NCI-H2196 (cell line): Measurements from ENCODE around the gene MAN2B2.
"Not testable (repeated sequence)": the region's sequence is repeated elsewhere in the genome, so short reads cannot be mapped to it uniquely, and the experiment has no call there.

Experiments used
- DNase-seq: peaks from one replicate; lab custom pipeline; 2025; ENCODE audit not compliant: unreplicated experiment; lab: John Stamatoyannopoulos, UW

The MAN2B2 gene

DNA sequence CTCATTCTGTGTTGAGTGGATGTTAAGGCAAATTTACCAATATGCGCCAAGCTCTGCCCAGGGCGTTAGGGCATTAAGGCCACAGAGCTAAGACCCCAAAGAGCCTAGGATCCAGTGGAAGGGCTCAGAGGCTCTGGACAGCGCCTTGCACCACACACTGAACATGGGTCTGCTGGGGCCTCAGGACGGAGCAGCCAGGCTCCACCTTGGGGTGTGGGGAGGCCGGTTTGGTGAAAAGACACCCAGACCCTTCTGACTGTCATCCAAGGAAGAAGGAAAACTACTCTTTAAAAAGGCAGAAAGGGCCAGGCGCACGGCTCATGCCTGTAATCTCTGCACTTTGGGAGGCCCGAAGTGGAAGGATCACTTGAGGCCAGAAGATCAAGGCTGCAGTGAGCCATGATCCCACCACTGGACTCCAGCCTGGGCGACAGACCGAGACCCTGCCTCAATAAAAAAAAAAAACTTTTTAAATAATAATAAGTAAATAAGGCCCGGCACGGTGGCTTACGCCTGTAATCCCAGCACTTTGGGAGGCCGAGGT lies 64.2 kb downstream of the MAN2B2 start:
- DNase-seq, result no peak

GRCh38 chr4:6640292-6641163 lies 65.5 kb downstream of the MAN2B2 start, which contains the start of gene MRFAP1:
MRFAP1 (plus strand) TSS chr4:6640685; CDS start chr4:6640863, 178 bp downstream.
- DNase-seq, result peak; percentile 99

DNA sequence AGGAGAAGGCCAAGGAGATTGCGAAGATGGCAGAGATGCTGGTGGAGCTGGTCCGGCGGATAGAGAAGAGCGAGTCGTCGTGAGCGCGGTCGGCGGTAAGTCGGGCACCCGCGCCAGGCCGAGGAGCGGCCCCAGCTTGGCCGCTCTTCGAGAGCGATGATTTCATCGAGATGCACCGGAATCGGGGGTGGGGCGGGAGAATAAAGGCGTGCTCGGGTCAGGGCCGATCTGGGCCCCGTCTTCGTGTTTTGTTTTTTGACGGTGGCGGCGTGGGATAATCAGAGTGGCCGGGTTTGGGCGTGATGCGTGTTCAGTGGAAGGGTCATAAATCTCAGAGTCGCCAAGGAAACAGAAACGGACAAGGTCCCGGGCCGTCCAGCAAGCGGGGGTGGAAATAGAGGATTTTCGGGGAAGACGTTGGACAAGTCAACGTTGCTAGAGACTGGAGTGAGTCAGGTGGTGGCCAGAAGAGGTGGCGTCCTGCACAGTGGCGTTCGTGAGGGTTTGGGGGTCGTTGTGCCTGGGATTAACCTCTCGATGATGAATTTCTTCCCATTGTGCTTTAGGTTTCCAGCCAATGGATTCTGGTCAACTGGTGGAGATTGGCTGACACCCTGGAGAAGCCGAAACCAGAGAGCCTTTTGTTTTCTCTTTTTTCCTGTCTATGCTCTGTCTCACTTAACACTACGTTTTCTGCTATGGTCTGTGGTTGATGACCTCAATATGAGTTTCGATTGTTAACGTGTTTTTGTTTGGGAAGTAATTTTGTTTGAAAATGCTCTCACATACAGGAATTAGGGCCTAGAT lies 66.4 kb downstream of the MAN2B2 start:
- no peak for DNase-seq

DNA sequence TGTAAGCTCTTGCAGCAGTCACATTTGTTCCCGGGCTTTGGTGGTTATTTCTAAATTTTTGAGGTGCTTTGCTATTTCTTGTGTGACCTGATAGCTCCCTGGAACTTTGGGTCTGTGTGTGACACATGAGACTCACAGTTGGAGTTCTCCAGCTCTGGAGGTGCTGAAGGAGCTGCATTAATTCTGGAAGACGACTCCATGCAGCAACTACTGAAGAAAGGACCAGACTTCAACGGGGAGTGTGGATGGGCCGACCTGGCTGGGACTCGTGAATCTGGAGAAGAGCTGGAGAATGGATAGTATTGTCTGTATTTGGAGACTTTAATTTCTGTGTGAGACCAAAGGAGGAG lies 67.0 kb downstream of the MAN2B2 start:
- no peak for DNase-seq

DNA sequence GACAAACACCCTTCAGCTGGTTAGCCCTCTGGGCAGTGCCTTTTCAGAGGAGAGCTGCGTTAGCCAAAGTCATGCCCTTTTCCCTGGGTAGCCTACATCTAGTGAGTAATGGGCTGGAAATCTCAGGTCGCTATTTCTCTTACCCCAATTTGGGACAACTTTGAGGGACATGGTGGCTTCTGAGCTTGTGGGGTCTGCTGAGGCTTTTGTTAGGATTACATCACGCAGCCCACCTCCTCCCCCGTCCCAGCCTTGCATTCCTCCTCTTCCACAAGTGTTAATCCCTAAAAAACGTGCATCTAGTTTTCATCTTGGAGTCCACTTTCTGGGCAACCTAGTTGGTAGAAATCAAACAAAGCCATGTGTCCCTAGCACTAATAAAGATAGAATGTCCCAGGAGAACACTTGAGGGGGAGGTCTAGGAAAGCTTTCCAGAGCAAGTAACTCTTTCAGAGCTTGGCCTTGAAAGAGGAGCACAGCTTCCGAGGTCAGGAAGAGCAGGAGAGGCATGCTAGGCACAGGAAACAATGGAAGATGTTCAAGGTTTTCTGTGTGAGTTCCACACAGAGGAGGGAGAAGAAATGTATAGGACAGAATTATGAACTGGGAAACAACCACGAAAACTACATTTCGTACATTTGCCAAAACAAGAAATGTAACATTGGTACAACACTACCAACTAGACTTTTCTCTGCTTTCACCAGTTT lies 68.3 kb downstream of the MAN2B2 start:
- DNase-seq, result no peak

- DNase-seq, result no peak
Measured at GRCh38 chr4:6644792-6645530, 70.0 kb downstream of the MAN2B2 start.

DNA sequence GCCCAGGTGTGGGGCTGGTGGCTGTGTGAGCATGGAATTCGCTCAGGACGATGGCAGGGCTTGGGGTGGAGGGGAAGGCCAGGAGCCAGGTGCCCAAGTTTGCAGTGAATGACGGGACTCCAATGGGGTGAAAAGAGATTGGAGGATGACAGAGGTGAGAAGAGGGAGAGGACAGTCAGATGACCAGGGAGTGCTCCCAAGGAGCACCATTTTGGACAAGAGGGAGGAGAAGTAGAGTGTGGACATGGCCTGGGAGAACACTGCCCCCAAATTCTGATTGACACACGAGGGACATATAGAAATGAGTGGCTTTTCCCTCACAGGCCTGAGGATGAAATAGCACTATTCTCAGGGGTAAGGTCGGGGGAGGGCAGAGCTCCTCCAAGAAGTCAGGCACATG lies 72.2 kb downstream of the MAN2B2 start:
- no peak for DNase-seq

DNA sequence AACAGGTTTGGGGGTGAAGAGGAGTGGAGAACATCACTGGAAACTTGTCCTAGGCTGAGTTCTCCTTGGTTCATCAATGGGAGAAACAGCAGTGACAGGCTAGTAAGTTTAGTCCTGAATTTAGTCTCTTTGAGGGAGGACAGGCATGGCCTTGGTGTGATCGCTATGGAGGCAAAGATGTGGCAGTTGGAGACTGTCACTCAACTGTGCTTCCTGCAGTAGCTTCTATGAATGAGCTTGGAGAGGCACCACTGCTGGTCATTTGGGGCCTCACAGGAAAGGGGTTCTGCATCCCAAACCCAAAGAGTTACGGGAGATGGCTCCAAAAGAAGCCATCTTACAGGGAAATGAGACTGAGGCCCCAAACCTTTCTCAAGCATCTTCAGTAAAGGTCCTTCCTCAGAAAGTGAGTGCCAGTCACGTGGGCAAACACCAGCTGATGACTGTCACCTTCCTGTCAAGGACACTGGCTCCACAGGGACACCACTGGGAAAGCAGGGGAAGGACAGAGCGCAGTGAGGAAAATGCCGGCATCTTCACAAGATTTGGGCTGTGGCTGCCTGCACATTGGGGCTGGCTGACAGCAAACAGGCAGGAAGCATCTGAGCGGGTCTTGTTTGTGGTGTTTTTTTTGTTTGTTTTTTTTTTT lies 72.7 kb downstream of the MAN2B2 start:
- DNase-seq, result no peak

DNA sequence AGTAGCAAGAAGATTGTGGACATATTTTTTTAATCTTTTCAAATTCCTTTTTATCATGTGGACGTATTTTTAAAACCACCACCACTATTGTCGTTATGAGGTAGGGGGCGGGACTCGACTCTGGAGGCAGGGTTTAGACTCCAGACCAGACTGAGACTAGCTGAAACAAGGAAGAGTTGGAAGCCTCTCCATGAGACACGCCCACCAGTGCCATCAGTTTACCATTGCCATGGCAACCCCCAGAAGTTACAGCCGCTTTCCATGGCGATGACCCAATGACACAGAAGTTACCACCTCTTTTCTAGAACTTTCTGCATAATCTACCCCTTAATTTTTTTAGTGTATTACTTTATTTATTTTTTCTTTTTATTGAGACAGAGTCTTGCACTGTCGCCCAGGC lies 74.2 kb downstream of the MAN2B2 start:
- no peak for DNase-seq

- not testable (repeated sequence) for DNase-seq
Measured at GRCh38 chr4:6654211-6654610, 79.2 kb downstream of the MAN2B2 start.

- DNase-seq, result not testable (repeated sequence)
Measured at GRCh38 chr4:6655291-6655690, 80.3 kb downstream of the MAN2B2 start.

DNA sequence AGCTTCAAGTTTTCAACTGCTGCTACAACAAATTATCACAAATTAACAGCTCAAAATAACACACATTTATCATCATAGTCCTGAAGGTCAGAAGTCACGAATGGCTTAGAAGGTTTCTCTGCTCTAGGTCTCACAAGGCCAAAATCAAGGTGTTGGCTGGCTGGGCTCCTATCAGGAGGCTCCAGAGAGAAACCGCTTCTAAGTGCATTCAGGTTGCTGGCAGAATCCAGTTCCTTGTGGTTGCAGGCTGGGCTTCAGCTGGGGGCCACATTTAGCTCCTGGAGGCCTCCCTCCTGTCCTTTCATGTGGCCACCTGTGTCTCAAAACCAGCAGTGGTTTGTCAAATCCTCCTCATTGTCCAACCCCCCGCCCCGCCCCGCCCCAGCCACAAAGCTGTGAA lies 80.9 kb downstream of the MAN2B2 start:
- DNase-seq, result no peak

GRCh38 chr4:6657242-6658208 lies 82.5 kb downstream of the MAN2B2 start:
- DNase-seq, result no peak

DNA sequence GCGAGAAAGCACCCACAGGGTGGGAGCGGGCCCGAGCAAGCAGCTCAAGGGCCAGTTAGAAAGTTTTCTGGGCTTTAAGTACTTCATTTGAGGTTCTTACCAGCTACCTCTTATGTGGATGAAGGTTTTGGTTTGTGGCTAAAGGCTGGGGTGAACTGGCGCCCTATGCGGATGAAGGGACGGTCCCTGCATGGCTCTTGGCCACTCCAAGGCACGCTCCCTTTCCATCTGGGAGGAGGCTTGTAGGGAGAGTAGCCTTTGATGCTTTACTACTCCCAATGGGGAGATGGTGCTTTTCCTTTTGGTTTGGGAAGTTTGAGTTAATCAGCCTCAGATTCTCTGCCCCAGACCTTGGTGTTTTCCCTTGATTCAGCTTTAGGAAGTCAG lies 83.2 kb downstream of the MAN2B2 start:
- no peak for DNase-seq

- no peak for DNase-seq
Measured at GRCh38 chr4:6658597-6659075, 83.6 kb downstream of the MAN2B2 start.

GRCh38 chr4:6659897-6660296 lies 84.9 kb downstream of the MAN2B2 start:
- no peak for DNase-seq

- DNase-seq, result no peak
Measured at GRCh38 chr4:6660430-6660829, 85.4 kb downstream of the MAN2B2 start.

DNA sequence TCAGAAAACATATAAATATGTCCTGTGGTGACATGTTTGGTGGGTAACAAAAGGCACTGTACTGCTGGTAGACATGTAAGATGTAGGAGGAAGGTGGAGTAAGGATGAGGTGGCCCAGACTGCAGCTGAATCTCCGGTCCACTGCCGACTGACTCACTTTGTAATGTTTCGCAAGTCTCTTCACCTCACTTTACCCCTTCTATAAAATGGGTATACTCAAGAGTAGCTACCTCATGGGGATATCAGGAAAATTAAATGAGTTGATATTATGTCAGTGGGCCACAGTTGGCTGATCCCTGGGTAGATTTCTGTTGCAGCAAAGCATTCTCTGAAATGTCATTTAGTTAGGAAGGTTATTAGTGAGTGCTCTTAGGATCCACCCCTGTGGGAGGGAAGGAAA lies 87.6 kb downstream of the MAN2B2 start:
- DNase-seq, result no peak
